OCI-LY7 (cell line): ENCODE results near the gene IL15RA. TPM values are rescaled to one million over a fixed set of nuclear protein-coding genes. Genes with fewer than 3 reads are reported as not detected.

Experiments
- BruUV-seq: library from RNA; stranded (reverse); fragments of 400-500 nt; replicated peaks from 2 replicates; lab custom pipeline; 2021; lab: Mats Ljungman, UMichigan
- CTCF ChIA-PET: fragments of 300-600 bp; sonication (Branson Sonifier 250); formaldehyde crosslinking; loops from one replicate; lab custom pipeline; 2022; ENCODE audit warnings: antibody characterized with exemption; ENCODE audit not compliant: unreplicated experiment; lab: Charles Lee
- POLR2A ChIA-PET: fragments of 300-600 bp; sonication (Branson Sonifier 250); formaldehyde crosslinking; loops from one replicate; lab custom pipeline; 2022; ENCODE audit warnings: antibody characterized with exemption; lab: Charles Lee
- DNase-seq: peaks from one replicate; pipeline ENCODE4 v3.0.0-alpha.2; 2015; ENCODE audit warnings: low spot score
- H2AFZ ChIP-seq: fragments of 200-600 bp; sonication (generic), shearing (Covaris generic); 2 replicates; pipeline ENCODE4 v1.6.1; 2014; ENCODE audit warnings: mild to moderate bottlenecking, antibody characterized with exemption, low read length, moderate library complexity
- H3K27ac ChIP-seq: fragments of 200-600 bp; sonication (generic); 2 replicates; pipeline ENCODE4 v1.5.1; 2014; ENCODE audit warnings: mixed run types, low read depth, mild to moderate bottlenecking, moderate library complexity, low read length, inconsistent platforms; ENCODE audit not compliant: poor library complexity, severe bottlenecking
- H3K36me3 ChIP-seq: fragments of 200-600 bp; sonication (generic); 2 replicates; pipeline ENCODE4 v1.6.1; 2014; ENCODE audit warnings: mild to moderate bottlenecking, antibody characterized with exemption, low read length, moderate library complexity, mixed read lengths; ENCODE audit not compliant: insufficient read depth
- H3K4me1 ChIP-seq: fragments of 200-600 bp; sonication (generic); 2 replicates; pipeline ENCODE4 v1.5.1; 2014; ENCODE audit warnings: mild to moderate bottlenecking, low read length; ENCODE audit not compliant: insufficient read depth, poor library complexity, severe bottlenecking
- H3K4me2 ChIP-seq: fragments of 200-600 bp; sonication (generic); 2 replicates; pipeline ENCODE4 v1.6.1; 2014; ENCODE audit warnings: mild to moderate bottlenecking, low read length
- H3K4me3 ChIP-seq: fragments of 200-600 bp; sonication (generic); 2 replicates; pipeline ENCODE4 v1.5.1; 2014; ENCODE audit warnings: mild to moderate bottlenecking, low read depth, low read length; ENCODE audit not compliant: poor library complexity, severe bottlenecking
- H3K79me2 ChIP-seq: fragments of 200-600 bp; sonication (generic); 2 replicates; pipeline ENCODE4 v1.6.1; 2016; ENCODE audit warnings: low read depth, mild to moderate bottlenecking, low read length, moderate library complexity, mixed read lengths; ENCODE audit not compliant: insufficient read depth
- H3K9me2 ChIP-seq: fragments of 200-600 bp; sonication (generic); 2 replicates; pipeline ENCODE4 v1.6.1; 2016; ENCODE audit warnings: mild to moderate bottlenecking, low read length, mixed read lengths; ENCODE audit not compliant: insufficient read depth
- H3K9me3 ChIP-seq: fragments of 200-600 bp; sonication (generic); 2 replicates; pipeline ENCODE4 v1.6.1; 2014; ENCODE audit warnings: mild to moderate bottlenecking, mixed run types, low read length, mixed read lengths
- H4K20me1 ChIP-seq: fragments of 200-600 bp; sonication (generic); 2 replicates; pipeline ENCODE4 v1.6.1; 2014; ENCODE audit warnings: mild to moderate bottlenecking, antibody characterized with exemption, low read length, moderate library complexity, mixed read lengths; ENCODE audit not compliant: insufficient read depth
- EZH2phosphoT487 ChIP-seq: fragments of 200-600 bp; sonication (generic); IDR thresholded peaks from 2 replicates; pipeline ENCODE4 v1.6.1; 2018; ENCODE audit warnings: low read depth, borderline replicate concordance, mild to moderate bottlenecking, mixed run types, antibody characterized with exemption, low read length, moderate library complexity, mixed read lengths
- intact Hi-C: fragments of 100-400 bp; cut with micrococcal nuclease; formaldehyde crosslinking; loops from one replicate; pipeline ENCODE4 v1.10.0; 2022; ENCODE audit not compliant: unreplicated experiment
- total RNA-seq, 2 experiments: library from RNA; depleted of rRNA in 1 of 2; stranded (reverse); fragments of >200 nt in 1 of 2; shearing (Covaris generic) in 1 of 2; gene quantifications; 2 replicates each; pipeline ENCODE4 v1.2.3, GENCODE V29; 2014 to 2022
- TF ChIP-seq, protein P1 (sequence below): fragments of 200-600 bp; sonication (generic); conservative IDR thresholded peaks from 2 replicates; pipeline ENCODE4 v1.5.1; 2014; ENCODE audit warnings: mild to moderate bottlenecking, antibody characterized with exemption, low read length, moderate library complexity, mixed read lengths

Gene IL15RA
- total RNA-seq, 2 experiments from 2014 or later: 5.9 to 14.5 TPM

DNA sequence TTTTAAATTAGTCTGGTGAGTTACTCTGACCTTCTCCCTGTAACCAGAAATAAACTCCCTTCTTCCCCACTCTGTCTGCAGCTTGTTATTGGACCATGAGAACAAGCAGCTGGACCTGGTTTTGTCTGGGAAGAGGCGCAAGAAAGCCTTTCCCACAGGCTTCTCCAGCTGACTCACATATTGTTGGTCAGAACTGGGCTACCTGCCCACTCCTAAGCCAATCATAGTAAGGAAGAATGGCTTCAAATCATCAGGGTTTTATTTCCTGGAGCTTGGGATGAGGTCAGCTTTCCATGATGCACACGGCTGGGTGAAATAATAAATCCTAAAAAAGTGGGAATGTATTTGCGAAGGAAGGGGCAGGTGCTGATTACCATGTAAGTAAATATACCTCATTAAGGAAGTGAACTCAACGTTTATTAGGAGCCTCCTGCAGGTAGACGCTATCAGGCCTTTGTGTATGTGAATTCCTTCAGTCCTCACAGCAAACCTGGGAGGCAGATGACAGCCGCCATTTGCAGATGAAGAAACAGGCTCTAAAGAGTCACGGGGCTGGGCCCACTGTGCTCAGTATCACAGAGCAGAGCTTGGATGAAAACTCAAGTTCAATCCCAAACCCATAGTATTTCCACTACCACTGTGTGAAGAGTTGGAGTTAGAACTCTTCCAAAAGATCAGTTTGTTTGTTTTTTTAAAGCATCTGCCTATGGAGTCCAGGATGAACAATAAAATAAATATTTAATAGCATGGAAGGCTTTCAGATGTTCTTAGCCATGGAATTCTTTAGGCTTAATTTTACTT lies 32.8 kb downstream of the IL15RA start:
- Histone ChIP-seq H4K20me1 (no peaks in the 10 kb centered on the region), H2AFZ (no peak overlapping the region), H3K4me3 (no peak overlapping the region), H3K36me3 (no peaks in the 10 kb centered on the region), H3K9me2 (no peaks in the 10 kb centered on the region), H3K4me1 (no peaks in the 10 kb centered on the region), H3K27ac (no peak overlapping the region), H3K79me2 (no peaks in the 10 kb centered on the region), H3K9me3 (no peaks in the 10 kb centered on the region), H3K4me2 (no peak overlapping the region)
- ChIA-PET CTCF (interaction anchor here (0.7 kb wide), 1 partner anchor 251 kb away, joined by 3 read pairs; no protein-coding TSS in a partner anchor), POLR2A (interaction anchor here (1.5 kb wide), 1 partner anchor 9 kb away, joined by 8 read pairs; no protein-coding TSS in a partner anchor)
- intact Hi-C loops: loop anchor here (10.0 kb wide), 1 partner anchor 460 kb away; no protein-coding TSS in a partner anchor
- DNase-seq: no peak
- TF ChIP-seq EZH2phosphoT487: no peak
- TF ChIP-seq, protein P1, sequence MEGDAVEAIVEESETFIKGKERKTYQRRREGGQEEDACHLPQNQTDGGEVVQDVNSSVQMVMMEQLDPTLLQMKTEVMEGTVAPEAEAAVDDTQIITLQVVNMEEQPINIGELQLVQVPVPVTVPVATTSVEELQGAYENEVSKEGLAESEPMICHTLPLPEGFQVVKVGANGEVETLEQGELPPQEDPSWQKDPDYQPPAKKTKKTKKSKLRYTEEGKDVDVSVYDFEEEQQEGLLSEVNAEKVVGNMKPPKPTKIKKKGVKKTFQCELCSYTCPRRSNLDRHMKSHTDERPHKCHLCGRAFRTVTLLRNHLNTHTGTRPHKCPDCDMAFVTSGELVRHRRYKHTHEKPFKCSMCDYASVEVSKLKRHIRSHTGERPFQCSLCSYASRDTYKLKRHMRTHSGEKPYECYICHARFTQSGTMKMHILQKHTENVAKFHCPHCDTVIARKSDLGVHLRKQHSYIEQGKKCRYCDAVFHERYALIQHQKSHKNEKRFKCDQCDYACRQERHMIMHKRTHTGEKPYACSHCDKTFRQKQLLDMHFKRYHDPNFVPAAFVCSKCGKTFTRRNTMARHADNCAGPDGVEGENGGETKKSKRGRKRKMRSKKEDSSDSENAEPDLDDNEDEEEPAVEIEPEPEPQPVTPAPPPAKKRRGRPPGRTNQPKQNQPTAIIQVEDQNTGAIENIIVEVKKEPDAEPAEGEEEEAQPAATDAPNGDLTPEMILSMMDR: no peak
- BruUV-seq: no TSS peak

DNA sequence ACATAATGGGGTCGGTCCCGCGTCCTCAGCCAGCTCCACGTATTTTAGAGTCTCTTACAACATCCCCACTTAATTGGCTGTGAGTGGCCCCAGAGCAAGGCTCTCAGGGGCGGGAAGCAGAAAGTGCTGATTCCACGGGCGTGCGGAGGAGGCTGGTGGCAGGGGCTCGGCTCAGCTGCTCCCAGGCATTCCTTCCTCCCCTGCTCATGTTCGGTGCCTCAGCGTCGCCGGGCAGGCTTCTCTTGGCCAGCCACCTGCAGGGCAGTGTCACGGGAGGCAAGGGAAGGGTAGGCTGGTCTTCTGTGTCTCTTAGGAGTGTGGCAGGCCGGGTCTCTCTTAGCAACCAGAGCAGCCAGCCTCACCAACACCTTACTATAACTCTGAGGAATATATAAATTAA lies 33.8 kb downstream of the IL15RA start:
- Histone ChIP-seq H3K36me3 (peaks cover 3% of the 10 kb centered on the region; the same call in 1 of the 2 replicates), H3K9me3 (no peaks in the 10 kb centered on the region), H2AFZ (no peak overlapping the region), H3K4me2 (no peak overlapping the region), H4K20me1 (no peaks in the 10 kb centered on the region), H3K4me1 (no peaks in the 10 kb centered on the region), H3K79me2 (no peaks in the 10 kb centered on the region), H3K4me3 (no peak overlapping the region), H3K9me2 (no peaks in the 10 kb centered on the region), H3K27ac (no peak overlapping the region)
- ChIA-PET POLR2A (interaction anchor here (0.7 to 1.5 kb wide), 2 partner anchors 10 to 40 kb away, joined by 4 to 8 read pairs; no protein-coding TSS in a partner anchor), CTCF (no interaction called here)
- DNase-seq: no peak
- no TSS peak for BruUV-seq
- intact Hi-C loops: loop anchor here (10.0 kb wide), 1 partner anchor 461 kb away; no protein-coding TSS in a partner anchor
- TF ChIP-seq, protein P1: no peak
- no peak for TF ChIP-seq EZH2phosphoT487
